Neural progenitor cell (in vitro differentiated cells): ENCODE data around the gene MTAP.

Source experiments
- EZH2 ChIP-seq: fragments of 200-600 bp; sonication (generic); IDR thresholded peaks from 2 replicates; pipeline ENCODE4 v1.6.1; 2017; ENCODE audit warnings: antibody characterized with exemption, mild to moderate bottlenecking, moderate library complexity
- EZH2phosphoT487 ChIP-seq: fragments of 200-600 bp; sonication (generic); IDR thresholded peaks from 2 replicates; pipeline ENCODE4 v1.6.1; 2017; ENCODE audit warnings: antibody characterized with exemption
- TF ChIP-seq, protein P1 (sequence below): fragments of 200-600 bp; sonication (generic); IDR thresholded peaks from 2 replicates; pipeline ENCODE4 v1.5.1; 2017; ENCODE audit warnings: antibody characterized with exemption, mild to moderate bottlenecking

- TF ChIP-seq, protein P1, sequence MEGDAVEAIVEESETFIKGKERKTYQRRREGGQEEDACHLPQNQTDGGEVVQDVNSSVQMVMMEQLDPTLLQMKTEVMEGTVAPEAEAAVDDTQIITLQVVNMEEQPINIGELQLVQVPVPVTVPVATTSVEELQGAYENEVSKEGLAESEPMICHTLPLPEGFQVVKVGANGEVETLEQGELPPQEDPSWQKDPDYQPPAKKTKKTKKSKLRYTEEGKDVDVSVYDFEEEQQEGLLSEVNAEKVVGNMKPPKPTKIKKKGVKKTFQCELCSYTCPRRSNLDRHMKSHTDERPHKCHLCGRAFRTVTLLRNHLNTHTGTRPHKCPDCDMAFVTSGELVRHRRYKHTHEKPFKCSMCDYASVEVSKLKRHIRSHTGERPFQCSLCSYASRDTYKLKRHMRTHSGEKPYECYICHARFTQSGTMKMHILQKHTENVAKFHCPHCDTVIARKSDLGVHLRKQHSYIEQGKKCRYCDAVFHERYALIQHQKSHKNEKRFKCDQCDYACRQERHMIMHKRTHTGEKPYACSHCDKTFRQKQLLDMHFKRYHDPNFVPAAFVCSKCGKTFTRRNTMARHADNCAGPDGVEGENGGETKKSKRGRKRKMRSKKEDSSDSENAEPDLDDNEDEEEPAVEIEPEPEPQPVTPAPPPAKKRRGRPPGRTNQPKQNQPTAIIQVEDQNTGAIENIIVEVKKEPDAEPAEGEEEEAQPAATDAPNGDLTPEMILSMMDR = no peak
- TF ChIP-seq EZH2phosphoT487 (no peak), EZH2 (no peak)
Observed at GRCh38 chr9:21864505-21864904, 62.1 kb downstream of the MTAP start.
